ENCODE measurements around the gene CDH20.

The CDH20 gene

GRCh38 chr18:61556862-61557261, 223.6 kb downstream of the CDH20 start:
- Histone ChIP-seq H3K4me3 (ENCODE audit: low read depth, low read length) (no peak overlapping the region), H3K9me3 (ENCODE audit: severe bottlenecking) (peaks cover 9% of the 10 kb centered on the region), H3K27me3 (ENCODE audit: insufficient read depth, low read depth, severe bottlenecking) (no peaks in the 10 kb centered on the region), H3K36me3 (no peaks in the 10 kb centered on the region), H3K27ac (no peak overlapping the region)
- no peak for TF ChIP-seq CTCF (IDR thresholded peaks at IDR 0.05; ENCODE audit: low read depth, low read length)
- DNase-seq: no peak

GRCh38 chr18:61569176-61569892, 236.1 kb downstream of the CDH20 start:
- Histone ChIP-seq H3K27ac (no peak overlapping the region), H3K36me3 (no peaks in the 10 kb centered on the region), H3K27me3 (ENCODE audit: insufficient read depth, low read depth, severe bottlenecking) (no peaks in the 10 kb centered on the region), H3K9me3 (ENCODE audit: severe bottlenecking) (peaks cover 9% of the 10 kb centered on the region), H3K4me3 (ENCODE audit: low read depth, low read length) (no peak overlapping the region)
- TF ChIP-seq CTCF (IDR thresholded peaks at IDR 0.05; ENCODE audit: low read depth, low read length): no peak
- no peak for DNase-seq

DNA sequence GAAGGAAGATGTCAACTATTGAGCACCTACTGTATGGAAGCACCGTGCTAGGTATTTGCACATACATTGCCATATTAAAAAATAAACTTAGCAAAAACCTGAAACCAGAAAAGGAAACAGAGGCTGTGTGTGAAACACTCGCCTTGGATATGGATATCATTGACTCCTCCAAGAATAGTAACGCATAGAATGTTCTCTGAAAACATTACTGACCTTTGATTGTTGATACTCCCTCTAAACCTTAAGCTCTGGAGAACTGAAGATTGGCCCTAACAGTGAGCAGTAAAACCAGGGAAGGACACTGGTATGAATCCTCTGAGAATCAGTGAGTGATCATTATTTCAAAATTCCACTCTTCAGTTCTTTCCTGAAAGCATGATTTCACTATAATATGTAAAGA, 236.8 kb downstream of the CDH20 start:
- Histone ChIP-seq H3K4me3 (ENCODE audit: low read depth, low read length) (no peak overlapping the region), H3K9me3 (ENCODE audit: severe bottlenecking) (peaks cover 9% of the 10 kb centered on the region), H3K27me3 (ENCODE audit: insufficient read depth, low read depth, severe bottlenecking) (no peaks in the 10 kb centered on the region), H3K36me3 (no peaks in the 10 kb centered on the region), H3K27ac (no peak overlapping the region)
- no peak for DNase-seq
- TF ChIP-seq CTCF (IDR thresholded peaks at IDR 0.05; ENCODE audit: low read depth, low read length): no peak

DNA sequence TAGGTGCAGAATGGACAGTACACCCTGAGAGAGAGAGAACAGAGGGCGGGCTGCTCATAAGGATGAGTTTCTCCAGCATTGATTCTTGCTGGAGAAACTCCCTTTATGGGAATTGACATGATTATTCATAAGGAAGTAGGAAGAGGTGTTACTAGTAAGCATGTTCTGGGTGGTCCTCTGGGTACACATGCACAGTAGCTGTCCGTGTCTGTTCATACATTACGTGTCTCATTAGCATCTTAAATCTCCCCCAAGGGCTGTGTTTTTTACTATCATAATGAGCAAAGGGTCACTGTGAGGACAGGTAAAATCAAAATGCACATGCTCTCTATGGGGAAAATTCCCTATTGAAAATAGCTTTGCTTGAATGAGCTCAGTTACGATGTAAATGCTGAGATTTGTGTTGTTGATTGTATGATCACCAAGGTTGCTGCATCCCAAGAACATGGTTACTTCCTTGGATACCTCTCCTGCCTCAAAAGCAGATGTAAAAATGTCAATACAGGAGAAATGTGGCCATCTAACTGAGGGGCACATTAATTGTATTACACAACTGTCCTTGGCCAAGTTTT, 238.9 kb downstream of the CDH20 start:
- no peak for DNase-seq
- no peak for TF ChIP-seq CTCF (IDR thresholded peaks at IDR 0.05; ENCODE audit: low read depth, low read length)
- H3K4me3 ChIP-seq (ENCODE audit: low read depth, low read length): no peak overlapping the region

DNA sequence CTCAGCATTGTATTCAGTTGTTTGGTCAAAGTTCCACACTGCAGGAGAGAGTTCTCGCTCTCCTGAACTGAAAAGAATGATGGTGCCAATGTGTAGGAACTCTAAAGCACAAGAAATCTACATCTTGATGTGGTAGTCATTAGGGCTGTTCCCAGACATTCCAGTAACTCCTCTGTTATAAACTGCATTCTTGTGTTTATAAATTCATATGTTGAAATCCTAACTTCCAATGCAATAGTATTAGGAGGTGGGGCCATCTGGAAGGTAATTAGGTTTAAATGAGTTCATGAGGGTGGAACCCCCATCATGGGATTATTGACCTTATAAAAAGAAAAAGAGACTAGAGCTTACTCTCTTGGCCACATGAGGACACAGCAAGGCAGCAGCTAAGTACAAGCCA, 239.6 kb downstream of the CDH20 start:
- DNase-seq: no peak
- Histone ChIP-seq H3K27ac (no peak overlapping the region), H3K27me3 (ENCODE audit: insufficient read depth, low read depth, severe bottlenecking) (no peaks in the 10 kb centered on the region), H3K9me3 (ENCODE audit: severe bottlenecking) (peaks cover 9% of the 10 kb centered on the region), H3K36me3 (no peaks in the 10 kb centered on the region), H3K4me3 (ENCODE audit: low read depth, low read length) (no peak overlapping the region)
- TF ChIP-seq CTCF (IDR thresholded peaks at IDR 0.05; ENCODE audit: low read depth, low read length): no peak

More for the DNA sequence above, 238.9 kb downstream of the CDH20 start:
- peaks cover 9% of the 10 kb centered on the region for H3K9me3 ChIP-seq (ENCODE audit: severe bottlenecking)
- no peak overlapping the region for H3K27ac ChIP-seq
- H3K36me3 ChIP-seq: no peaks in the 10 kb centered on the region
- no peaks in the 10 kb centered on the region for H3K27me3 ChIP-seq (ENCODE audit: insufficient read depth, low read depth, severe bottlenecking)
